ENCODE results near the gene RAMP1. TPM values are rescaled to one million over a fixed set of nuclear protein-coding genes. Genes with fewer than 3 reads are reported as not detected.

RAMP1 gene
- 1 to 10 TPM; 5.8 to 5.9 TPM for total RNA-seq

DNA sequence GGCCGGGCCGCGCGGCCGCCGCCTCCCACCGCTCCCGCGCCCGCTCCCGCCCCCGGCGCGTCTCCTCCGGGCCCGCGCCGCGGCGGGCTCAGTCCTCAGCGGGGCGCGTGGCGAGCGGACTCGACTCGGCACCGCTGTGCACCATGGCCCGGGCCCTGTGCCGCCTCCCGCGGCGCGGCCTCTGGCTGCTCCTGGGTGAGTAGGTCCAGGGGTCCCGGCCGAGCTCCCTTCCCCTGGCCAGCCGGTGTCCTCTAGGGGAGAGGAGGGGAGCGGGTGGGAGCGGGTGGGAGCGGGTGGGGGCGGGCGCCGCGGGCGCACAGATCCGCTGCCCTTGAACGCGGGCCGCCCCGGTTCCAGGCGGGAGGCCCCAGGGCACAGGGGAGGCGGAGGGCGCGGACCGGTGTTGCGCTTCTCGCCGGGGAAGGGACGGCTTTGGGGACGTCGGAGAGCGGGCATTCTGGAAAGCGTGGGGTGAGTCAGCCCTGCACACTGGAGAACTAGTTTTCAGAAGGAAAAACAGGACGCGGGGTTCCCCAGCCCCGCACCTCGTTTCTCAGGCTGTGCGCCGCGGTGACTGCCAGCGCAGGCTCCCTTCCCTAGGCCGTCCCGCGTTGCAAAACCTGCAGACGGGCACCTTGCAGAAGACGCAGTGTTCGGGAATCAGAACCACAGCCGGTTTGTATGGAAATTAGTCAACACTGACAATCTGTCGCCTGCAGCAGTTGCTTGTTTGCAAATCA, at the start of gene RAMP1:
Gene RAMP1, plus strand, starts transcription at position 91 of the 740 bp plus-strand sequence. Its CDS starts 53 bp downstream, at position 144.
- ATAC-seq: peak; percentile 65
- Mint-ChIP-seq H3K4me3 (peak within 1 kb of the TSS; percentile 71), H3K36me3 (ENCODE audit: low read depth) (no peaks in the 10 kb centered on the region), H3K27me3 (ENCODE audit: low read depth) (peaks cover 53% of the 10 kb centered on the region), H3K4me1 (ENCODE audit: low read depth) (peaks cover 20% of the 10 kb centered on the region), H3K9me3 (ENCODE audit: insufficient read depth) (no peaks in the 10 kb centered on the region), H3K27ac (no peak within 1 kb of the TSS)
- peak; percentile 32 for DNase-seq
- ChIA-PET CTCF (interaction anchor here (1.4 to 1.8 kb wide), 2 partner anchors 82 to 122 kb away, joined by 3 to 5 read pairs; no protein-coding TSS in a partner anchor), POLR2A (interaction anchor here (1.9 kb wide), 1 partner anchor 39 kb away, joined by 5 read pairs; no protein-coding TSS in a partner anchor)

DNA sequence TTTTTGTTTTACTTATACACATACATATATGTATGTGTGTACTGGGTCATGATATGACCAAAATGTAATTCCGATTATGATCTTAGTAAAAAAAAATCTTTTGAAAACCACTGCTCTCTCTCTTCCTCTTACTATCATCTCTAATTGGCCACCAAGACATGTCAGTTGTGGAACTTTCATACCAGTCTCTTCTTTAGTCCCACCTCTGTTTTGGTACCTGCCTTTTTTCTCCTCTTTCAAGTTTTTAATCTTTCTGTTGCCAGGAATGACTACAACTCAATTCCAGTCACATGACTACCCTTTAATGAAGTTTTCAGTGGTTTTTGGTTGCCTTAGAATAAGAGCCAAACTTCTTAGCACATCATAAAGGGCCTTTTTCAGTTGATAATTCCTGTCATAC, 43.8 kb upstream of the RAMP1 start:
- Mint-ChIP-seq H3K9me3 (ENCODE audit: insufficient read depth) (no peaks in the 10 kb centered on the region), H3K4me1 (ENCODE audit: low read depth) (no peaks in the 10 kb centered on the region), H3K27ac (no peak overlapping the region), H3K27me3 (ENCODE audit: low read depth) (peaks cover 24% of the 10 kb centered on the region), H3K4me3 (no peak overlapping the region), H3K36me3 (ENCODE audit: low read depth) (no peaks in the 10 kb centered on the region)
- CTCF ChIA-PET: no interaction called here
- no peak for DNase-seq
- ATAC-seq: no peak
- POLR2A ChIA-PET: no interaction called here

DNA sequence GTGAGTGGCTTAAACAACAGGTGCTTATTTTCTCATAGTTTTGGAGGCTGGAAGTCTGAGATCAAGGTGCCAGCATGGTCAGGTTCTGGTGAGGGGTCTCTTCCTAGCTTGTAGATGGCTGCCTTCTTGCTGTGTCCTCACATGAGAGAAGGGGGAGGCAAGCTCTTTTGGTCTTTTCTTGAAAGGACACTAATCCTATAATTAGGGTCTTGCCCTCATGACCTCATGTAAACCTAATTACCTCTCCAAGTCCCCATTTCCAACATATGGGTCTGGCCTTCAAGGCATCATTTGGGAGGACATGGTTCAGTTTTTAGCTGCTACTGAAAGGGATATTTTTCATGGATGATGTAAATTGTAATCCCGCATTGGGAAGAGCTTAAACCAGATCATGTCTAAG, 42.9 kb upstream of the RAMP1 start:
- Mint-ChIP-seq H3K4me1 (ENCODE audit: low read depth) (no peaks in the 10 kb centered on the region), H3K27me3 (ENCODE audit: low read depth) (peaks cover 24% of the 10 kb centered on the region), H3K27ac (no peak overlapping the region), H3K36me3 (ENCODE audit: low read depth) (no peaks in the 10 kb centered on the region), H3K9me3 (ENCODE audit: insufficient read depth) (no peaks in the 10 kb centered on the region), H3K4me3 (no peak overlapping the region)
- ChIA-PET CTCF (interaction anchor here (0.9 to 1.1 kb wide), 2 partner anchors 72 to 239 kb away, joined by 3 to 4 read pairs; no protein-coding TSS in a partner anchor), POLR2A (interaction anchor here (0.5 kb wide), 1 partner anchor 484 kb away, joined by 3 read pairs; no protein-coding TSS in a partner anchor)
- DNase-seq: no peak
- ATAC-seq: no peak

DNA sequence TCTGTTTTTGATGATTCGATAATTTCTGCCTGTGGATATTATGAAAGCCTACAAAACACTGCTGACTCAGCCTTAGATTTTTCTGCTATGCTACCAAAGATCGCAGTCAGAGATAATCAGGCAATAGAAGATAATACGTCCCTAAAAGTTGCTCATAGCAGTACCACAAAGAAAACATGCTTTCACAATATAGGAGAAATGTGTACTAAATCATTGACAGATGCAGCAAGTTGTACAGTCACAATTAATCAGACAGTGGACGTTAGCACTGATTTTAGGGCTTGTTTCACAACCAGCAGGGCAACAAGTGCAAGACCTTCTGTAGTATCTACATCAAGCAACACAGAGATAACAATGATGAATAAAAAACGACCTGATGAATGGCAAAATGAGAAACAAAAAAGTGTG, 41.4 kb upstream of the RAMP1 start:
- no peak overlapping the region for H3K27ac Mint-ChIP-seq
- no peak for ATAC-seq
- POLR2A ChIA-PET: no interaction called here

DNA sequence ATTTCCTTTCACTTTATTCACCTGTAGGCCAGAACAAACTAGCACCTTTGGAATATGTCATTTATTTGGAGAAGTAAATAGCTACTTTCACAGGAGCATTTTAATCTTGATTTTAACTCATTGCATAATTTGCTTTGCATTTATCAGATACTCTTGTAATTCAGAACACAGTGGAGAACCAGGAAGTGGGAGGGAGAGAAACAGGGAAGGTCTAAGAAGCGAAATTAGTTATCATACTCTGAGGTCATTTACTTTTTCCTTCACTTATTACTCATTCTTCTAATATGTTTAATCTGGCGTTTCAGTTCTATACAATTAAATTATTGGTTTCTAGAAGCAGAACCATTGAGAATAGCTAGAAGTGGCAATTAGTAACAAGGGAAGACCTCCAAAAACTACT, 40.2 kb upstream of the RAMP1 start:
- no peak overlapping the region for H3K4me3 Mint-ChIP-seq
- ChIA-PET CTCF (interaction anchor here (1.0 to 1.2 kb wide), 2 partner anchors 306 to 444 kb away, joined by 3 to 5 read pairs; no protein-coding TSS in a partner anchor), POLR2A (interaction anchor here (0.7 kb wide), 1 partner anchor 72 kb away, joined by 3 read pairs; no protein-coding TSS in a partner anchor)
- H3K36me3 Mint-ChIP-seq (ENCODE audit: low read depth): no peaks in the 10 kb centered on the region
- no peaks in the 10 kb centered on the region for H3K9me3 Mint-ChIP-seq (ENCODE audit: insufficient read depth)
- DNase-seq: no peak
- H3K27ac Mint-ChIP-seq: no peak overlapping the region
- H3K4me1 Mint-ChIP-seq (ENCODE audit: low read depth): no peaks in the 10 kb centered on the region
- no peak for ATAC-seq
- peaks cover 17% of the 10 kb centered on the region for H3K27me3 Mint-ChIP-seq (ENCODE audit: low read depth)

More for the DNA sequence above, 41.4 kb upstream of the RAMP1 start:
- no peak for DNase-seq
- Mint-ChIP-seq H3K27me3 (ENCODE audit: low read depth) (peaks cover 17% of the 10 kb centered on the region), H3K4me1 (ENCODE audit: low read depth) (no peaks in the 10 kb centered on the region), H3K9me3 (ENCODE audit: insufficient read depth) (no peaks in the 10 kb centered on the region), H3K4me3 (no peak overlapping the region), H3K36me3 (ENCODE audit: low read depth) (no peaks in the 10 kb centered on the region)
- CTCF ChIA-PET: no interaction called here

GRCh38 chr2:237820421-237820820, 39.0 kb upstream of the RAMP1 start:
- Mint-ChIP-seq H3K4me1 (ENCODE audit: low read depth) (no peaks in the 10 kb centered on the region), H3K4me3 (no peak overlapping the region), H3K27me3 (ENCODE audit: low read depth) (peaks cover 19% of the 10 kb centered on the region), H3K36me3 (ENCODE audit: low read depth) (no peaks in the 10 kb centered on the region), H3K27ac (no peak overlapping the region), H3K9me3 (ENCODE audit: insufficient read depth) (no peaks in the 10 kb centered on the region)
- ATAC-seq (no peak), DNase-seq (no peak)
- ChIA-PET CTCF (interaction anchor here (1.2 kb wide), 1 partner anchor 308 kb away, joined by 5 read pairs; no protein-coding TSS in a partner anchor), POLR2A (no interaction called here)

DNA sequence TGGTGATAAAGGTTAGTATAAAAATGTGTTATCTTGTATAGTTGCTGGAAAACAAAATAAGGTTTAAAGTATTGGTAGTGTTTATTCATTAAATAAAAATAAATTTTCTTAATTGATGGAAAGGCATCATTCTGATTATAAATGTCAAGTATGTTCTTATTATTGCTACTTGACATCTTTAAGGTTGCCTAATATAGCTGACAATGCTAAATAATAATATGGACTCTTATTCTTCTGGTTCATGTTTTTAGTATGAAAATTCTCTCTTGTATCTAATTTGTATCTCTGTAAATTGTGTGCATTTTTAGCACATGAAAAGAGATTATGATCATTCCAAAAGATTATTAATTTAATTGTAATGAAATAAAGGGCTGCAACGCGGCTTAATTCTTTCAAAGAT, 35.9 kb upstream of the RAMP1 start:
- no peak overlapping the region for H3K27ac Mint-ChIP-seq
- H3K4me1 Mint-ChIP-seq (ENCODE audit: low read depth): no peaks in the 10 kb centered on the region
- H3K9me3 Mint-ChIP-seq (ENCODE audit: insufficient read depth): no peaks in the 10 kb centered on the region
- ChIA-PET CTCF (no interaction called here), POLR2A (no interaction called here)
- peaks cover 9% of the 10 kb centered on the region for H3K27me3 Mint-ChIP-seq (ENCODE audit: low read depth)
- H3K36me3 Mint-ChIP-seq (ENCODE audit: low read depth): no peaks in the 10 kb centered on the region
- no peak overlapping the region for H3K4me3 Mint-ChIP-seq
- DNase-seq (no peak), ATAC-seq (no peak)

DNA sequence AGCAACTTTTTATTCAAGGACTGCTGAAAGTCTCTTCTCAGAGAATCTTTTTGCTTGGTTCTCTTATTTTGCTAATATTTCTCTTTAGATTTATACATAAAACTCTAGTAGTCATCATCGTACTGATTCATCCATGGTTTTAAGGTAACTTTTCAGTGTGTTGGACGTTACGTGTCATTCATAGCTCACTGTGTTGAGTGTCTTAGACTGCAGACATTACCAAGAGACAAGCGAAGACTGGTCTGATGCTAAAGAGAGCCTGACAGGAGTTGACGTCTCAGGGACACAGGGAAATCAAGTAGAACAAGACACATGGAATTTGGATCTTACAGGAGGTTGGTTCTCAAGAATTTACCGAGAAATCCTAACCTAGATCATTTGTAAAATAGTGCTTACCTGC, 35.3 kb upstream of the RAMP1 start:
- H3K36me3 Mint-ChIP-seq (ENCODE audit: low read depth): no peaks in the 10 kb centered on the region
- H3K4me1 Mint-ChIP-seq (ENCODE audit: low read depth): no peaks in the 10 kb centered on the region
- peaks cover 8% of the 10 kb centered on the region for H3K27me3 Mint-ChIP-seq (ENCODE audit: low read depth)
- ChIA-PET POLR2A (no interaction called here), CTCF (no interaction called here)
- H3K9me3 Mint-ChIP-seq (ENCODE audit: insufficient read depth): no peaks in the 10 kb centered on the region
- H3K4me3 Mint-ChIP-seq: no peak overlapping the region
- ATAC-seq (no peak), DNase-seq (no peak)
- no peak overlapping the region for H3K27ac Mint-ChIP-seq

DNA sequence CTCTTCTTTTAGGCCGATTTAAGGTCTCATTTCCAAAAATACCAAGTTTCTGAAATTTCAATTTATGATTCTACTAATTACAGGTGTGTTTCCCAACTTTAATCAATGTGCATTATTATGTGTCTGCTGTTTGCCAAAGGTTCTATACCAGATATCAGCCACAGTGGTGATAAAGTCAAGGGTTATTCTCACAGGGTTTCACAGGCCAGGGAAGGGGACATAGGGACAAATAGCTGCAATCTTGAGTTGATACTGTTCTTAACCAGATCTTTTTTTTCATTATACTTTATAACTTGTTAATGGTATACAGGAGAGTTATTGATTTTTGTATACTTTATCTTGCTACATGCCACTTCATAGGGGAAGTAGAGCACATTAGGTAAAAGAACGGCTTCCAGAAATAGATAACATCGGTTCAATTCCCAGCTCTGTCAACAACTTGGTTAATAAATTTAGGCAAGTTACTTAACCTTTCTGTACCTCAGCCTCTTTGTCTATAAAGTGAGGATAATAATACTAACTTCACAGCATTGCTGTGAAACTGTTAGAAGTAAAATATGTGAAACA, 31.9 kb upstream of the RAMP1 start:
- CTCF ChIA-PET: no interaction called here
- Mint-ChIP-seq H3K36me3 (ENCODE audit: low read depth) (no peaks in the 10 kb centered on the region), H3K9me3 (ENCODE audit: insufficient read depth) (no peaks in the 10 kb centered on the region), H3K4me1 (ENCODE audit: low read depth) (no peaks in the 10 kb centered on the region), H3K4me3 (no peak overlapping the region), H3K27ac (no peak overlapping the region), H3K27me3 (ENCODE audit: low read depth) (peaks cover 11% of the 10 kb centered on the region)
- ATAC-seq: no peak
- DNase-seq: no peak
- POLR2A ChIA-PET: no interaction called here

- Mint-ChIP-seq H3K27me3 (ENCODE audit: low read depth) (peaks cover 7% of the 10 kb centered on the region), H3K4me3 (no peak overlapping the region), H3K36me3 (ENCODE audit: low read depth) (no peaks in the 10 kb centered on the region), H3K9me3 (ENCODE audit: insufficient read depth) (no peaks in the 10 kb centered on the region), H3K27ac (no peak overlapping the region), H3K4me1 (ENCODE audit: low read depth) (no peaks in the 10 kb centered on the region)
- DNase-seq (no peak), ATAC-seq (no peak)
- ChIA-PET CTCF (no interaction called here), POLR2A (no interaction called here)
These were observed 28.9 kb upstream of the RAMP1 start for GRCh38 chr2:237830522-237830921.

GRCh38 chr2:237833546-237833945, 25.9 kb upstream of the RAMP1 start:
- DNase-seq: no peak
- H3K4me1 Mint-ChIP-seq (ENCODE audit: low read depth): no peaks in the 10 kb centered on the region
- H3K27ac Mint-ChIP-seq: no peak overlapping the region
- no peak for ATAC-seq
- POLR2A ChIA-PET: no interaction called here
- no peak overlapping the region for H3K4me3 Mint-ChIP-seq
- CTCF ChIA-PET: no interaction called here
- H3K9me3 Mint-ChIP-seq (ENCODE audit: insufficient read depth): no peaks in the 10 kb centered on the region
- no peaks in the 10 kb centered on the region for H3K36me3 Mint-ChIP-seq (ENCODE audit: low read depth)
- H3K27me3 Mint-ChIP-seq (ENCODE audit: low read depth): peaks cover 6% of the 10 kb centered on the region

DNA sequence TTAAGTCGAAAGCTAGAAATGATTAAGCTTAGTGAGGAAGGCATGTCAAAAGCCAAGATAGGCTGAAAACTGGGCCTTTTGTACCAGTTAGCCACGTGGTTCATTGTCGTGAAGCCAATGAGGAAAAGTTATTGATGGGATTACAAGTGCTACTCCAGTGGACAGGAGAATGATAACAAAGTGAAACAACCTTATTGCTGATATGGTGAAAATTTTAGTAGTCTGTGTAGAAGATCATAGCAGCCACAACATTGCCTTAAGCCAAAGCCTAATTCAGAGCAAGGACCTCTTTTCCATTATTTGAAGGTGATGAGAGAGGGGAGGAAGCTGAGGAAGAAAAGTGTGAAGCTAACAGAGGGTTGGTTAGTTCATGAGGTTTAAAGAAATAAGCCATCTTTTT, 24.1 kb upstream of the RAMP1 start:
- Mint-ChIP-seq H3K4me3 (no peak overlapping the region), H3K9me3 (ENCODE audit: insufficient read depth) (no peaks in the 10 kb centered on the region), H3K4me1 (ENCODE audit: low read depth) (no peaks in the 10 kb centered on the region), H3K27me3 (ENCODE audit: low read depth) (peaks cover 12% of the 10 kb centered on the region), H3K36me3 (ENCODE audit: low read depth) (no peaks in the 10 kb centered on the region), H3K27ac (no peak overlapping the region)
- DNase-seq: no peak
- ChIA-PET CTCF (interaction anchor here (0.9 kb wide), 1 partner anchor 323 kb away, joined by 3 read pairs; no protein-coding TSS in a partner anchor), POLR2A (no interaction called here)
- no peak for ATAC-seq
